T-helper 2 cell treated with Interferon-gamma antibody and Interleukin-4, amounts not matched to agents 5 μg/mL and 100 μg/mL, for 36 hours (primary cell): ENCODE results near the gene NUDT5.
"Not testable (repeated sequence)": the region's sequence is repeated elsewhere in the genome, so short reads cannot be mapped to it uniquely, and the experiment has no call there.

Source experiments
- DNase-seq: peaks from one replicate; pipeline ENCODE4 v3.0.0; 2021; ENCODE audit warnings: low spot score
- H3K27ac Mint-ChIP-seq: one replicate; pipeline ENCODE4 v1.8.0; 2021; ENCODE audit warnings: mild to moderate bottlenecking, mixed read lengths
- H3K27me3 Mint-ChIP-seq: one replicate; pipeline ENCODE4 v1.8.0; 2021; ENCODE audit warnings: low read depth, mixed read lengths
- H3K36me3 Mint-ChIP-seq: one replicate; pipeline ENCODE4 v1.8.0; 2021; ENCODE audit warnings: low read depth, mixed read lengths
- H3K4me1 Mint-ChIP-seq: one replicate; pipeline ENCODE4 v1.8.0; 2021; ENCODE audit warnings: low read depth, mixed read lengths
- H3K4me3 Mint-ChIP-seq: one replicate; pipeline ENCODE4 v1.8.0; 2022; ENCODE audit warnings: mild to moderate bottlenecking, moderate library complexity, mixed read lengths
- H3K9me3 Mint-ChIP-seq: one replicate; pipeline ENCODE4 v1.8.0; 2021; ENCODE audit warnings: mixed read lengths

The NUDT5 gene

GRCh38 chr10:12195603-12196506 is at the start of gene NUDT5, which contains the start of gene CDC123:
Gene NUDT5, minus strand, starts transcription at chr10:12195891. Its CDS starts 9,600 bp downstream, at chr10:12186291.
Gene CDC123, plus strand, starts transcription at chr10:12196188. Its CDS starts 58 bp downstream, at chr10:12196246.
- Mint-ChIP-seq H3K27ac (peak within 1 kb of the TSS; percentile 98), H3K4me1 (peaks cover 38% of the 10 kb centered on the region), H3K9me3 (no peaks in the 10 kb centered on the region), H3K27me3 (no peaks in the 10 kb centered on the region), H3K4me3 (peak within 1 kb of the TSS; percentile 90), H3K36me3 (peaks cover 33% of the 10 kb centered on the region)
- DNase-seq, result peak; percentile 85

- Mint-ChIP-seq H3K9me3 (no peaks in the 10 kb centered on the region), H3K36me3 (peaks cover 48% of the 10 kb centered on the region), H3K4me3 (no peak overlapping the region), H3K4me1 (peaks cover 12% of the 10 kb centered on the region), H3K27me3 (no peaks in the 10 kb centered on the region), H3K27ac (no peak overlapping the region)
- DNase-seq, result no peak
These were observed 48.4 kb upstream of the NUDT5 start for GRCh38 chr10:12243864-12244620.

- Mint-ChIP-seq H3K4me1 (peaks cover 12% of the 10 kb centered on the region), H3K9me3 (no peaks in the 10 kb centered on the region), H3K27ac (peak overlapping the region; percentile 71), H3K4me3 (peak overlapping the region; percentile 25), H3K36me3 (peaks cover 56% of the 10 kb centered on the region), H3K27me3 (no peaks in the 10 kb centered on the region)
- peak; percentile 75 for DNase-seq
These were observed 46.3 kb upstream of the NUDT5 start for GRCh38 chr10:12241810-12242529.

GRCh38 chr10:12238821-12239220 is 43.1 kb upstream of the NUDT5 start:
- peaks cover 12% of the 10 kb centered on the region for H3K4me1 Mint-ChIP-seq
- no peaks in the 10 kb centered on the region for H3K9me3 Mint-ChIP-seq
- no peak overlapping the region for H3K27ac Mint-ChIP-seq
- H3K27me3 Mint-ChIP-seq, result no peaks in the 10 kb centered on the region
- no peak for DNase-seq
- peaks cover 56% of the 10 kb centered on the region for H3K36me3 Mint-ChIP-seq
- H3K4me3 Mint-ChIP-seq, result no peak overlapping the region

GRCh38 chr10:12237265-12238220 is 41.9 kb upstream of the NUDT5 start:
- H3K4me1 Mint-ChIP-seq, result peaks cover 12% of the 10 kb centered on the region
- H3K36me3 Mint-ChIP-seq, result peaks cover 56% of the 10 kb centered on the region
- no peak overlapping the region for H3K4me3 Mint-ChIP-seq
- no peak overlapping the region for H3K27ac Mint-ChIP-seq
- H3K9me3 Mint-ChIP-seq, result no peaks in the 10 kb centered on the region
- no peak for DNase-seq
- H3K27me3 Mint-ChIP-seq, result no peaks in the 10 kb centered on the region

GRCh38 chr10:12235796-12236195 is 40.1 kb upstream of the NUDT5 start:
- no peaks in the 10 kb centered on the region for H3K9me3 Mint-ChIP-seq
- peaks cover 3% of the 10 kb centered on the region for H3K4me1 Mint-ChIP-seq
- H3K27me3 Mint-ChIP-seq, result no peaks in the 10 kb centered on the region
- DNase-seq, result no peak
- peaks cover 51% of the 10 kb centered on the region for H3K36me3 Mint-ChIP-seq
- no peak overlapping the region for H3K27ac Mint-ChIP-seq
- H3K4me3 Mint-ChIP-seq, result no peak overlapping the region

GRCh38 chr10:12235116-12235694 is 39.5 kb upstream of the NUDT5 start:
- Mint-ChIP-seq H3K27ac (no peak overlapping the region), H3K4me3 (no peak overlapping the region), H3K4me1 (peaks cover 2% of the 10 kb centered on the region), H3K36me3 (peaks cover 48% of the 10 kb centered on the region), H3K9me3 (no peaks in the 10 kb centered on the region), H3K27me3 (no peaks in the 10 kb centered on the region)
- no peak for DNase-seq

GRCh38 chr10:12234687-12235086 is 39.0 kb upstream of the NUDT5 start:
- not testable (repeated sequence) for H3K27ac Mint-ChIP-seq, H3K27me3 Mint-ChIP-seq, H3K4me3 Mint-ChIP-seq, H3K4me1 Mint-ChIP-seq, H3K9me3 Mint-ChIP-seq, DNase-seq
- peaks cover 49% of the 10 kb centered on the region for H3K36me3 Mint-ChIP-seq

- peaks cover 54% of the 10 kb centered on the region for H3K36me3 Mint-ChIP-seq
- no peak for DNase-seq
- no peaks in the 10 kb centered on the region for H3K27me3 Mint-ChIP-seq
- H3K4me3 Mint-ChIP-seq, result no peak overlapping the region
- H3K4me1 Mint-ChIP-seq, result no peaks in the 10 kb centered on the region
- H3K9me3 Mint-ChIP-seq, result no peaks in the 10 kb centered on the region
- no peak overlapping the region for H3K27ac Mint-ChIP-seq
These were observed 33.2 kb upstream of the NUDT5 start for GRCh38 chr10:12228851-12229250.

GRCh38 chr10:12226438-12226837 is 30.7 kb upstream of the NUDT5 start:
- not testable (repeated sequence) for H3K27me3 Mint-ChIP-seq, H3K9me3 Mint-ChIP-seq, H3K4me1 Mint-ChIP-seq, H3K4me3 Mint-ChIP-seq, DNase-seq, H3K27ac Mint-ChIP-seq
- H3K36me3 Mint-ChIP-seq, result peaks cover 56% of the 10 kb centered on the region

GRCh38 chr10:12225444-12225843 is 29.8 kb upstream of the NUDT5 start:
- H3K36me3 Mint-ChIP-seq, result peaks cover 59% of the 10 kb centered on the region
- no peaks in the 10 kb centered on the region for H3K9me3 Mint-ChIP-seq

GRCh38 chr10:12221323-12222298 is 25.9 kb upstream of the NUDT5 start:
- Mint-ChIP-seq H3K36me3 (peaks cover 63% of the 10 kb centered on the region), H3K4me1 (peaks cover 3% of the 10 kb centered on the region), H3K9me3 (no peaks in the 10 kb centered on the region), H3K27ac (peak overlapping the region; percentile 50), H3K4me3 (no peak overlapping the region), H3K27me3 (no peaks in the 10 kb centered on the region)
- no peak for DNase-seq

More at GRCh38 chr10:12225444-12225843, 29.8 kb upstream of the NUDT5 start:
- Mint-ChIP-seq H3K4me1 (peaks cover 3% of the 10 kb centered on the region), H3K4me3 (no peak overlapping the region), H3K27me3 (no peaks in the 10 kb centered on the region), H3K27ac (no peak overlapping the region)
- DNase-seq, result no peak
